ENCODE results near the gene RNF180.
"Not testable (repeated sequence)": the region's sequence is repeated elsewhere in the genome, so short reads cannot be mapped to it uniquely, and the experiment has no call there.

The RNF180 gene

DNA sequence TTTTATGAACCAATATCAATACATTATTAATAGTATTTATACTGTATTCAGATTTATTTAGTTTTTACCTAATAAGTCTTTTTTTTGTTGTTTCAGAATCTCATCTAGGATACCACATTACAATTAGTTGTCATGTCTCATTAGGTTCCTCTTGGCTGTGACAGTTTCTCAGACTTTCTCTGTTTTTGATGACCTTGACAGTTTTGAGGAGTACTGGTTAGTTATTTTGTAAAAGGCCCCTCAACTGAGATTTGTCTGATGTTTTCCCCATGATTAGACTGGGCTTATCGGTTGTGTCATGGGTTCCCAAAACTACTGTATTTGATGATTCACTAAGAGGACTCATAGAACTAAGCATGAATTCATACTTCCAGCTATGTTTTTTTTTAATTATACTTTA lies 56.3 kb downstream of the RNF180 start:
- TF ChIP-seq CTCF (conservative IDR thresholded peaks at IDR 0.05; ENCODE audit: low read depth, low read length) = no peak
- H3K4me1 ChIP-seq (ENCODE audit: low read depth, poor library complexity, severe bottlenecking) = no peaks in the 10 kb centered on the region
- no peak overlapping the region for H2AFZ ChIP-seq (ENCODE audit: low read depth)
- H3K4me3 ChIP-seq (IDR thresholded peaks at IDR 0.05; ENCODE audit: insufficient read depth, low read depth, low read length) = no peak overlapping the region
- no peaks in the 10 kb centered on the region for H3K79me2 ChIP-seq (ENCODE audit: insufficient read depth, low read depth)
- H3K9ac ChIP-seq = no peak overlapping the region
- H3K27ac ChIP-seq = no peak overlapping the region
- H3K4me2 ChIP-seq = no peak overlapping the region
- H3K36me3 ChIP-seq (ENCODE audit: insufficient read depth) = no peaks in the 10 kb centered on the region
- H3K27me3 ChIP-seq (ENCODE audit: insufficient read depth, low read depth) = no peaks in the 10 kb centered on the region
- H4K20me1 ChIP-seq (ENCODE audit: insufficient read depth) = no peaks in the 10 kb centered on the region

- not testable (repeated sequence) for H3K4me1 ChIP-seq (ENCODE audit: low read depth, poor library complexity, severe bottlenecking); H3K36me3 ChIP-seq (ENCODE audit: insufficient read depth); H3K79me2 ChIP-seq (ENCODE audit: insufficient read depth, low read depth); H3K9ac ChIP-seq; H3K27ac ChIP-seq; H2AFZ ChIP-seq (ENCODE audit: low read depth); H3K4me2 ChIP-seq; H3K27me3 ChIP-seq (ENCODE audit: insufficient read depth, low read depth); H4K20me1 ChIP-seq (ENCODE audit: insufficient read depth); H3K4me3 ChIP-seq (IDR thresholded peaks at IDR 0.05; ENCODE audit: insufficient read depth, low read depth, low read length)
These were observed 59.8 kb downstream of the RNF180 start for GRCh38 chr5:64225286-64225981.

DNA sequence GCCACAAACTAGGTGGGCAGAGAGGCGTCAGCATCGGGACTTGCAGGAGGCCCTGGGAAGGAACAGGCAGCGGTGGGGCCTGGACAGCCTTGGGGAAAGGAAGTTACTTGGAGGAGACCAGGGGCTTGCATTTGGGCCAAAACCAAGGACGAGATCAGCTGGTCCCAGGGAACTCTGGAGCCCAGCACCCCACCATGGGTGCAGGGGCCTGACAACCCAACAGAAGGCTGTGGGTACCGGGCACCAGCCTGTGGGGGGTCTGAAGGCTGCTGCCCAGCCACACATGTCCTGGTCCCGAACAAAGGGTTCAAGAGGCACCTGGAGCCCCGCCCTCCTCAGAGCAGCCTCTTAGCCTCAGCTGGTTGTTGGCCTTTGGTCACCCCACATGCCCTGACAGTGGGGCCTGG lies 61.5 kb downstream of the RNF180 start:
- not testable (repeated sequence) for H3K4me1 ChIP-seq (ENCODE audit: low read depth, poor library complexity, severe bottlenecking); H4K20me1 ChIP-seq (ENCODE audit: insufficient read depth); H3K27ac ChIP-seq; H3K79me2 ChIP-seq (ENCODE audit: insufficient read depth, low read depth); H2AFZ ChIP-seq (ENCODE audit: low read depth); H3K4me2 ChIP-seq; H3K36me3 ChIP-seq (ENCODE audit: insufficient read depth); H3K9ac ChIP-seq; H3K4me3 ChIP-seq (IDR thresholded peaks at IDR 0.05; ENCODE audit: insufficient read depth, low read depth, low read length); H3K27me3 ChIP-seq (ENCODE audit: insufficient read depth, low read depth)

- Histone ChIP-seq H3K27me3 (ENCODE audit: insufficient read depth, low read depth) (no peaks in the 10 kb centered on the region), H2AFZ (ENCODE audit: low read depth) (no peak overlapping the region), H3K4me3 (IDR thresholded peaks at IDR 0.05; ENCODE audit: insufficient read depth, low read depth, low read length) (no peak overlapping the region), H3K9ac (no peak overlapping the region), H3K4me1 (ENCODE audit: low read depth, poor library complexity, severe bottlenecking) (no peaks in the 10 kb centered on the region), H3K36me3 (ENCODE audit: insufficient read depth) (no peaks in the 10 kb centered on the region), H3K27ac (no peak overlapping the region), H3K4me2 (no peak overlapping the region), H4K20me1 (ENCODE audit: insufficient read depth) (no peaks in the 10 kb centered on the region), H3K79me2 (ENCODE audit: insufficient read depth, low read depth) (no peaks in the 10 kb centered on the region)
- TF ChIP-seq CTCF (conservative IDR thresholded peaks at IDR 0.05; ENCODE audit: low read depth, low read length) = peak; percentile 87
These were observed 63.6 kb downstream of the RNF180 start for GRCh38 chr5:64229163-64229774.

- Histone ChIP-seq H4K20me1 (ENCODE audit: insufficient read depth) (no peaks in the 10 kb centered on the region), H2AFZ (ENCODE audit: low read depth) (no peak overlapping the region), H3K27me3 (ENCODE audit: insufficient read depth, low read depth) (no peaks in the 10 kb centered on the region), H3K9ac (no peak overlapping the region), H3K4me1 (ENCODE audit: low read depth, poor library complexity, severe bottlenecking) (no peaks in the 10 kb centered on the region), H3K79me2 (ENCODE audit: insufficient read depth, low read depth) (no peaks in the 10 kb centered on the region), H3K4me2 (no peak overlapping the region), H3K36me3 (ENCODE audit: insufficient read depth) (no peaks in the 10 kb centered on the region), H3K27ac (no peak overlapping the region), H3K4me3 (IDR thresholded peaks at IDR 0.05; ENCODE audit: insufficient read depth, low read depth, low read length) (no peak overlapping the region)
- no peak for TF ChIP-seq CTCF (conservative IDR thresholded peaks at IDR 0.05; ENCODE audit: low read depth, low read length)
These were observed 95.1 kb downstream of the RNF180 start for GRCh38 chr5:64260756-64261155.

Data from KMS-11 (cell line).